ENCODE results near the gene LSM12.

LSM12 gene

GRCh38 chr17:44082256-44082927 lies 15.9 kb upstream of the LSM12 start:
- Histone ChIP-seq H3K9ac (ENCODE audit: low read length) (no peak overlapping the region), H3K4me1 (ENCODE audit: control insufficient read depth, insufficient read depth, low read length) (peaks cover 18% of the 10 kb centered on the region), H3K4me3 (ENCODE audit: low read length) (no peak overlapping the region), H3K36me3 (ENCODE audit: control insufficient read depth, insufficient read depth, low read length, severe bottlenecking) (peaks cover 67% of the 10 kb centered on the region), H3K9me3 (ENCODE audit: control insufficient read depth, low read length) (no peaks in the 10 kb centered on the region), H3K27me3 (replicated peaks; ENCODE audit: control insufficient read depth, insufficient read depth, low read length) (no peaks in the 10 kb centered on the region)
- DNase-seq (ENCODE audit: low read depth): no peak

GRCh38 chr17:44081681-44082080 lies 15.2 kb upstream of the LSM12 start:
- Histone ChIP-seq H3K36me3 (ENCODE audit: control insufficient read depth, insufficient read depth, low read length, severe bottlenecking) (peaks cover 74% of the 10 kb centered on the region), H3K9ac (ENCODE audit: low read length) (no peak overlapping the region), H3K9me3 (ENCODE audit: control insufficient read depth, low read length) (no peaks in the 10 kb centered on the region), H3K4me1 (ENCODE audit: control insufficient read depth, insufficient read depth, low read length) (peaks cover 17% of the 10 kb centered on the region), H3K27me3 (replicated peaks; ENCODE audit: control insufficient read depth, insufficient read depth, low read length) (no peaks in the 10 kb centered on the region), H3K4me3 (ENCODE audit: low read length) (no peak overlapping the region)
- no peak for DNase-seq (ENCODE audit: low read depth)

- Histone ChIP-seq H3K27me3 (replicated peaks; ENCODE audit: control insufficient read depth, insufficient read depth, low read length) (no peaks in the 10 kb centered on the region), H3K9me3 (ENCODE audit: control insufficient read depth, low read length) (no peaks in the 10 kb centered on the region), H3K9ac (ENCODE audit: low read length) (no peak overlapping the region), H3K4me1 (ENCODE audit: control insufficient read depth, insufficient read depth, low read length) (peaks cover 19% of the 10 kb centered on the region), H3K36me3 (ENCODE audit: control insufficient read depth, insufficient read depth, low read length, severe bottlenecking) (peaks cover 88% of the 10 kb centered on the region), H3K4me3 (ENCODE audit: low read length) (no peak overlapping the region)
- no peak for DNase-seq (ENCODE audit: low read depth)
Measured at GRCh38 chr17:44079877-44080821, 13.7 kb upstream of the LSM12 start.

- DNase-seq (ENCODE audit: low read depth): no peak
- Histone ChIP-seq H3K27me3 (replicated peaks; ENCODE audit: control insufficient read depth, insufficient read depth, low read length) (no peaks in the 10 kb centered on the region), H3K9ac (ENCODE audit: low read length) (no peak overlapping the region), H3K4me3 (ENCODE audit: low read length) (no peak overlapping the region), H3K9me3 (ENCODE audit: control insufficient read depth, low read length) (no peaks in the 10 kb centered on the region), H3K4me1 (ENCODE audit: control insufficient read depth, insufficient read depth, low read length) (peaks cover 19% of the 10 kb centered on the region), H3K36me3 (ENCODE audit: control insufficient read depth, insufficient read depth, low read length, severe bottlenecking) (peaks cover 84% of the 10 kb centered on the region)
Measured at GRCh38 chr17:44078412-44078811, 11.9 kb upstream of the LSM12 start.

- Histone ChIP-seq H3K36me3 (ENCODE audit: control insufficient read depth, insufficient read depth, low read length, severe bottlenecking) (peaks cover 77% of the 10 kb centered on the region), H3K9ac (ENCODE audit: low read length) (peak overlapping the region; percentile 56), H3K4me1 (ENCODE audit: control insufficient read depth, insufficient read depth, low read length) (peaks cover 19% of the 10 kb centered on the region), H3K9me3 (ENCODE audit: control insufficient read depth, low read length) (no peaks in the 10 kb centered on the region), H3K27me3 (replicated peaks; ENCODE audit: control insufficient read depth, insufficient read depth, low read length) (no peaks in the 10 kb centered on the region), H3K4me3 (ENCODE audit: low read length) (no peak overlapping the region)
- DNase-seq (ENCODE audit: low read depth): no peak
Measured at GRCh38 chr17:44077595-44077909, 11.1 kb upstream of the LSM12 start.

- Histone ChIP-seq H3K9me3 (ENCODE audit: control insufficient read depth, low read length) (no peaks in the 10 kb centered on the region), H3K4me3 (ENCODE audit: low read length) (no peak overlapping the region), H3K27me3 (replicated peaks; ENCODE audit: control insufficient read depth, insufficient read depth, low read length) (no peaks in the 10 kb centered on the region), H3K9ac (ENCODE audit: low read length) (peak overlapping the region; percentile 56), H3K36me3 (ENCODE audit: control insufficient read depth, insufficient read depth, low read length, severe bottlenecking) (peaks cover 71% of the 10 kb centered on the region), H3K4me1 (ENCODE audit: control insufficient read depth, insufficient read depth, low read length) (peaks cover 14% of the 10 kb centered on the region)
- peak; percentile 22 for DNase-seq (ENCODE audit: low read depth)
Measured at GRCh38 chr17:44076716-44077594, 10.5 kb upstream of the LSM12 start.

GRCh38 chr17:44075598-44076293 lies 9.3 kb upstream of the LSM12 start:
- H3K4me1 ChIP-seq (ENCODE audit: control insufficient read depth, insufficient read depth, low read length): peaks cover 21% of the 10 kb centered on the region
- DNase-seq (ENCODE audit: low read depth): no peak
- no peaks in the 10 kb centered on the region for H3K27me3 ChIP-seq (replicated peaks; ENCODE audit: control insufficient read depth, insufficient read depth, low read length)
- no peaks in the 10 kb centered on the region for H3K9me3 ChIP-seq (ENCODE audit: control insufficient read depth, low read length)
- no peak overlapping the region for H3K4me3 ChIP-seq (ENCODE audit: low read length)
- H3K36me3 ChIP-seq (ENCODE audit: control insufficient read depth, insufficient read depth, low read length, severe bottlenecking): peaks cover 64% of the 10 kb centered on the region
- no peak overlapping the region for H3K9ac ChIP-seq (ENCODE audit: low read length)

GRCh38 chr17:44074911-44075285 lies 8.4 kb upstream of the LSM12 start:
- no peak overlapping the region for H3K4me3 ChIP-seq (ENCODE audit: low read length)
- H3K9me3 ChIP-seq (ENCODE audit: control insufficient read depth, low read length): no peaks in the 10 kb centered on the region
- DNase-seq (ENCODE audit: low read depth): no peak
- peaks cover 25% of the 10 kb centered on the region for H3K4me1 ChIP-seq (ENCODE audit: control insufficient read depth, insufficient read depth, low read length)
- H3K36me3 ChIP-seq (ENCODE audit: control insufficient read depth, insufficient read depth, low read length, severe bottlenecking): peaks cover 56% of the 10 kb centered on the region
- H3K27me3 ChIP-seq (replicated peaks; ENCODE audit: control insufficient read depth, insufficient read depth, low read length): no peaks in the 10 kb centered on the region
- H3K9ac ChIP-seq (ENCODE audit: low read length): no peak overlapping the region

GRCh38 chr17:44074231-44074910 lies 7.9 kb upstream of the LSM12 start:
- no peak overlapping the region for H3K4me3 ChIP-seq (ENCODE audit: low read length)
- no peak for DNase-seq (ENCODE audit: low read depth)
- H3K9ac ChIP-seq (ENCODE audit: low read length): peak overlapping the region; percentile 26
- H3K4me1 ChIP-seq (ENCODE audit: control insufficient read depth, insufficient read depth, low read length): peaks cover 26% of the 10 kb centered on the region
- H3K9me3 ChIP-seq (ENCODE audit: control insufficient read depth, low read length): no peaks in the 10 kb centered on the region
- H3K36me3 ChIP-seq (ENCODE audit: control insufficient read depth, insufficient read depth, low read length, severe bottlenecking): peaks cover 51% of the 10 kb centered on the region
- no peaks in the 10 kb centered on the region for H3K27me3 ChIP-seq (replicated peaks; ENCODE audit: control insufficient read depth, insufficient read depth, low read length)

- Histone ChIP-seq H3K9me3 (ENCODE audit: control insufficient read depth, low read length) (no peaks in the 10 kb centered on the region), H3K36me3 (ENCODE audit: control insufficient read depth, insufficient read depth, low read length, severe bottlenecking) (peaks cover 28% of the 10 kb centered on the region), H3K4me3 (ENCODE audit: low read length) (peak overlapping the region; percentile 84), H3K9ac (ENCODE audit: low read length) (peak overlapping the region; percentile 82), H3K4me1 (ENCODE audit: control insufficient read depth, insufficient read depth, low read length) (peaks cover 27% of the 10 kb centered on the region), H3K27me3 (replicated peaks; ENCODE audit: control insufficient read depth, insufficient read depth, low read length) (no peaks in the 10 kb centered on the region)
- peak; percentile 33 for DNase-seq (ENCODE audit: low read depth)
Measured at GRCh38 chr17:44071772-44072171, 5.3 kb upstream of the LSM12 start.
